Measurements from ENCODE around the gene XDH. TPM values are rescaled to one million over a fixed set of nuclear protein-coding genes. Genes with fewer than 3 reads are reported as not detected.

XDH gene
- total RNA-seq, 4 donors from 2014 or later = 25.9 to 57.9 (median 37.2) TPM

GRCh38 chr2:31365348-31365747 is 49.2 kb downstream of the XDH start:
- Histone ChIP-seq H3K4me1 (no peaks in the 10 kb centered on the region), H3K9me3 (no peaks in the 10 kb centered on the region), H3K27me3 (no peaks in the 10 kb centered on the region), H3K27ac (no peak overlapping the region), H3K4me3 (no peak overlapping the region), H3K36me3 (no peaks in the 10 kb centered on the region)
- WGBS, 2 donors (ENCODE audit: low coverage in 1 of 2) = 87% methylated on average over 10 of the region's 10 CpGs; no CpG with 5 or more reads in 1 of the 2 donors
- intact Hi-C loops (cut with DNase I; ENCODE audit: low total_unique reads) (no loop called here), in situ Hi-C loops (cut with MboI; ENCODE audit: low pct_ligation_motif_present in 1 of 4, low pct_unique_long_range_greater_than_20kb in 1 of 4, low sequenced_read_pairs in 3 of 4) (no loop called here)
- no peak for TF ChIP-seq POLR2A (IDR thresholded peaks at IDR 0.05)
- no peak for TF ChIP-seq EP300 (IDR thresholded peaks at IDR 0.05; ENCODE audit: low read depth)
- TF ChIP-seq POLR2AphosphoS5 (IDR thresholded peaks at IDR 0.05) = no peak
- no peak for TF ChIP-seq CTCF (IDR thresholded peaks at IDR 0.05)
- DNase-seq = no peak

- no peak for DNase-seq
- Histone ChIP-seq H3K36me3 (no peaks in the 10 kb centered on the region), H3K4me3 (no peak overlapping the region), H3K27me3 (no peaks in the 10 kb centered on the region), H3K27ac (no peak overlapping the region), H3K9me3 (no peaks in the 10 kb centered on the region), H3K4me1 (no peaks in the 10 kb centered on the region)
- 83 to 86% methylated on average over 13 to 15 of the region's 15 CpGs for WGBS, 2 donors (ENCODE audit: low coverage in 1 of 2)
- intact Hi-C loops (cut with DNase I; ENCODE audit: low total_unique reads) (no loop called here), in situ Hi-C loops (cut with MboI; ENCODE audit: low pct_ligation_motif_present in 1 of 4, low pct_unique_long_range_greater_than_20kb in 1 of 4, low sequenced_read_pairs in 3 of 4) (no loop called here)
- TF ChIP-seq CTCF (IDR thresholded peaks at IDR 0.05) (no peak), POLR2AphosphoS5 (IDR thresholded peaks at IDR 0.05) (no peak), POLR2A (IDR thresholded peaks at IDR 0.05) (no peak), EP300 (IDR thresholded peaks at IDR 0.05; ENCODE audit: low read depth) (no peak)
Measured at GRCh38 chr2:31363956-31364750, 50.4 kb downstream of the XDH start.

GRCh38 chr2:31362581-31362980 is 52.0 kb downstream of the XDH start:
- Histone ChIP-seq H3K9me3 (no peaks in the 10 kb centered on the region), H3K4me1 (no peaks in the 10 kb centered on the region), H3K4me3 (no peak overlapping the region), H3K27ac (no peak overlapping the region), H3K36me3 (no peaks in the 10 kb centered on the region), H3K27me3 (no peaks in the 10 kb centered on the region)
- WGBS, 2 donors (ENCODE audit: low coverage in 1 of 2) = 94 to 97% methylated on average over 4 to 5 of the region's 5 CpGs
- no peak for DNase-seq
- intact Hi-C loops (cut with DNase I; ENCODE audit: low total_unique reads) (no loop called here), in situ Hi-C loops (cut with MboI; ENCODE audit: low pct_ligation_motif_present in 1 of 4, low pct_unique_long_range_greater_than_20kb in 1 of 4, low sequenced_read_pairs in 3 of 4) (no loop called here)
- TF ChIP-seq POLR2AphosphoS5 (IDR thresholded peaks at IDR 0.05) (no peak), CTCF (IDR thresholded peaks at IDR 0.05) (no peak), POLR2A (IDR thresholded peaks at IDR 0.05) (no peak)

GRCh38 chr2:31359229-31359628 is 55.3 kb downstream of the XDH start:
- TF ChIP-seq POLR2AphosphoS5 (IDR thresholded peaks at IDR 0.05) (no peak), POLR2A (IDR thresholded peaks at IDR 0.05) (no peak), CTCF (IDR thresholded peaks at IDR 0.05) (no peak), EP300 (IDR thresholded peaks at IDR 0.05; ENCODE audit: low read depth) (no peak)
- Histone ChIP-seq H3K4me1 (no peaks in the 10 kb centered on the region), H3K4me3 (no peak overlapping the region), H3K27me3 (peaks cover 3% of the 10 kb centered on the region), H3K36me3 (no peaks in the 10 kb centered on the region), H3K9me3 (no peaks in the 10 kb centered on the region), H3K27ac (no peak overlapping the region)
- no peak for DNase-seq
- intact Hi-C loops (cut with DNase I; ENCODE audit: low total_unique reads) (no loop called here), in situ Hi-C loops (cut with MboI; ENCODE audit: low pct_ligation_motif_present in 1 of 4, low pct_unique_long_range_greater_than_20kb in 1 of 4, low sequenced_read_pairs in 3 of 4) (no loop called here)
- 85 to 94% methylated on average over 2 of the region's 2 CpGs for WGBS, 2 donors (ENCODE audit: low coverage in 1 of 2)
